GM06990 (cell line): ENCODE measurements around the gene CDKN2AIP.
"Not testable (repeated sequence)": the region's sequence is repeated elsewhere in the genome, so short reads cannot be mapped to it uniquely, and the experiment has no call there.

Experiments
- DNase-seq: peaks from one replicate; pipeline ENCODE4 v3.0.0-alpha.2; 2011; ENCODE audit not compliant: insufficient read length; ENCODE audit errors: extremely low read depth
- H3K27me3 ChIP-seq: replicated peaks from 2 replicates; pipeline ENCODE4 v1.6.0; 2011; ENCODE audit warnings: low read length; ENCODE audit not compliant: control insufficient read depth, insufficient read depth
- H3K36me3 ChIP-seq: 2 replicates; pipeline ENCODE4 v1.5.1; 2011; ENCODE audit warnings: low read length; ENCODE audit not compliant: control insufficient read depth, insufficient read depth
- H3K4me3 ChIP-seq: replicated peaks from 2 replicates; pipeline ENCODE4 v1.5.1; 2011; ENCODE audit warnings: low read depth, mild to moderate bottlenecking, control low read depth, low read length
- TF ChIP-seq, protein P1 (sequence below): IDR thresholded peaks from 2 replicates; pipeline ENCODE4 v1.5.1; 2011; ENCODE audit warnings: low read length, control low read depth, mild to moderate bottlenecking, inconsistent platforms; ENCODE audit not compliant: insufficient read depth, poor library complexity, severe bottlenecking

Gene CDKN2AIP

DNA sequence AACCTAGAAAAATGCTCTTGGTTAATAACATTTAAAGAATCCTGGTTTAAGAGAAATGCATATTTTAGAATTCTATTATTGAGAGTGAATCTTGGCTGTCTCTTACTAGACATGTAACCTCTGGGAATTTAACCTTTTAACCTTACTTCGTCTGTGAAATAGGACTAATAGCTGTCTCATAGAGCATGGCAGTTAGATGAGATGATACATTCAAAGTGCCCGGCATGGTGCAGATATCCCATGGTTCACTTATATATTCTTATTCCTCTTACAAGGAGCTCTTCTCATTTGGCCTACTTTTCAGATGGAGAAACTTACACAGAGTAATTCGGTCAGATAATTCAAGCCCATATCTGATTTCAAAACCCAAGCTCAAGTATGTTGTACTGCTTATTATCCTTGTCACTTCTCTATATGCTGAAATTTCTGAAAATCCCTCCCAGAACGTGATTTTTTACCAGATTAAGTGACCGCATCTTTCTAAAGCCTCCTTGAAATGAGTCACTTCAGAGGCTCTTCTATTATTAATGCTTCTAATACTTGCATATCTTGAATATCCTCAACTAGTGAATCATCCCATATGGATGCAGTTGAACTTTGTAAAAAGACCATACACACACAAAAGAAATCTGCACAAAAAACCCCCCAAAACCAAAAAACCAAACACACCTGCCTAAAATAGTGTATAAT lies 4.9 kb downstream of the CDKN2AIP start:
- H3K36me3 ChIP-seq = peaks cover 15% of the 10 kb centered on the region
- H3K27me3 ChIP-seq = no peaks in the 10 kb centered on the region
- DNase-seq = no peak
- TF ChIP-seq, protein P1, sequence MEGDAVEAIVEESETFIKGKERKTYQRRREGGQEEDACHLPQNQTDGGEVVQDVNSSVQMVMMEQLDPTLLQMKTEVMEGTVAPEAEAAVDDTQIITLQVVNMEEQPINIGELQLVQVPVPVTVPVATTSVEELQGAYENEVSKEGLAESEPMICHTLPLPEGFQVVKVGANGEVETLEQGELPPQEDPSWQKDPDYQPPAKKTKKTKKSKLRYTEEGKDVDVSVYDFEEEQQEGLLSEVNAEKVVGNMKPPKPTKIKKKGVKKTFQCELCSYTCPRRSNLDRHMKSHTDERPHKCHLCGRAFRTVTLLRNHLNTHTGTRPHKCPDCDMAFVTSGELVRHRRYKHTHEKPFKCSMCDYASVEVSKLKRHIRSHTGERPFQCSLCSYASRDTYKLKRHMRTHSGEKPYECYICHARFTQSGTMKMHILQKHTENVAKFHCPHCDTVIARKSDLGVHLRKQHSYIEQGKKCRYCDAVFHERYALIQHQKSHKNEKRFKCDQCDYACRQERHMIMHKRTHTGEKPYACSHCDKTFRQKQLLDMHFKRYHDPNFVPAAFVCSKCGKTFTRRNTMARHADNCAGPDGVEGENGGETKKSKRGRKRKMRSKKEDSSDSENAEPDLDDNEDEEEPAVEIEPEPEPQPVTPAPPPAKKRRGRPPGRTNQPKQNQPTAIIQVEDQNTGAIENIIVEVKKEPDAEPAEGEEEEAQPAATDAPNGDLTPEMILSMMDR = no peak
- no peak overlapping the region for H3K4me3 ChIP-seq

DNA sequence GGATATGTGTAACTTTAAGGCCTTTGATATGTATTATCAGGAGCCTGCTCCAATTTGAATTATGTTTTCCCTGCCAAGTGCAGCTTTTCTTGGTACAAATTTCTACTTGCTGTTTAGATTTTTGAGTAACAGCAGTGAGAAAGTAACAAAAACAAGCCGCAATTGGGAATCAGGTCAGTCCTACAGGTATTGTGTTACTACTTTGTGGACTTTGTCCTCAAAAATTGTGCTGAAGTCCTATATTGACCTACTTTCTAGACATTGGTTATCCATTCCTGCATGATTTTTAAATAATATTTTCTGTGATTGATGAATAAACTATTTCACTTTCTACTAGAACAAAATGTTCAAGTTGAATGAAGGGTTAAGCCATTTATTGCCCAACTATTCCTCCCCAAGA lies 5.7 kb downstream of the CDKN2AIP start:
- no peaks in the 10 kb centered on the region for H3K27me3 ChIP-seq
- no peak overlapping the region for H3K4me3 ChIP-seq
- H3K36me3 ChIP-seq = peaks cover 15% of the 10 kb centered on the region
- DNase-seq = no peak
- TF ChIP-seq, protein P1 = no peak

DNA sequence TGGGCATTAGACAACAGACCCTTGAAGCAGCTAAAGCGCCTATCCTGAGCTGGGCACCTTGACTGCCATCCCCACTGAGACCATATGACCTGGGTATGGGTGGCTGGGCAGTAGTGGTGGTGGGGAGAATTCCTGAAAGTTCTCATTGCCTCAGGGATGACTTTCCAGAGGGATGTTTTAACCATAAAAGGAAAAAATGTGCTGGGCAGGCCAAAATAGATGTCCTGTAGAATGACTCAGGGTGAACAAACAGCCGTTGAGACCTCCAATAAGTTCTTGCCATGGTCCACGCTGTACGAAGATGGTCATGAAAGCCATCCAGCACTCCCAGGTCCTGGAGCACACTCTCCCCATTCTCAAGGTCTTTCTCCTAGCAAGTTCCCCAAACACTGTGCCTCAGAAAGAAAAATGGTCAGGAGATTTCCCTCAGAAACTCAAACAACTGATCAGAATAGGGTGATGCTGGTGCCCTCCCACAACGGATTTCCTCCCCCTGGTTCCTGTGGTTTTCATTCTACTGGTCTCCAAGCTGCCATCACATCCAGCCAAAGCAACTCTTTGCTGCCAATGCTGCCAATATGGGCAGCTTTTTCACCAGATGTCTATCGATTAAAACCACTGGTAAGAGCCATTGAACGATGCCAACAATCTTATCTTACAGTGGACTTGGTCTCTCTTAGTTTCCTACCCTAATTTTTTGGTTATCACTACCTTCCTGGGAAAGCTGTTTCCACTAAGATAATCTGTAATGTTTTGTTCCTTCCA lies 11.2 kb downstream of the CDKN2AIP start:
- no peak for DNase-seq
- TF ChIP-seq, protein P1 = no peak
- H3K36me3 ChIP-seq = peaks cover 2% of the 10 kb centered on the region; the same call in 1 of the 2 replicates
- H3K27me3 ChIP-seq = no peaks in the 10 kb centered on the region
- H3K4me3 ChIP-seq = no peak overlapping the region

DNA sequence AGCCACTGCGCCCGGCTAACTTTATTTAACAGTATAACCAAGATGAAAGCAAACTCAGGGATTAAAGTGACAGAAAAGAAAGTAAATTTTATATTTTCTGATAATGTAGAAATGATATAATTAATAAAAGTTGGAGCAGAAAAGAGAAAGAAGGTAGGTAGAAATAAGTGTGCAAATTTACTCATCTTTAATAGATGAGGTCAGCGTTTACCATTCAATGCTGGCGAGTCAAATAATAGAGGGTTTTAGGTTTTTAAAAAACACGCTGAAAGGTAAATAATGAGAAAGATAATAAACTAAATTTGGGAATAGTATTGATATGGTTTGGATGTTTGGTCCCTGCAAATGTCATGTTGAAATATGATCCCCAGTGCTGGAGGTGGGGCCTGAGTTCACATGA lies 13.6 kb downstream of the CDKN2AIP start:
- Histone ChIP-seq H3K4me3 (no peak overlapping the region), H3K27me3 (no peaks in the 10 kb centered on the region), H3K36me3 (no peaks in the 10 kb centered on the region; the same call in 1 of the 2 replicates)
- no peak for DNase-seq
- TF ChIP-seq, protein P1 = no peak

DNA sequence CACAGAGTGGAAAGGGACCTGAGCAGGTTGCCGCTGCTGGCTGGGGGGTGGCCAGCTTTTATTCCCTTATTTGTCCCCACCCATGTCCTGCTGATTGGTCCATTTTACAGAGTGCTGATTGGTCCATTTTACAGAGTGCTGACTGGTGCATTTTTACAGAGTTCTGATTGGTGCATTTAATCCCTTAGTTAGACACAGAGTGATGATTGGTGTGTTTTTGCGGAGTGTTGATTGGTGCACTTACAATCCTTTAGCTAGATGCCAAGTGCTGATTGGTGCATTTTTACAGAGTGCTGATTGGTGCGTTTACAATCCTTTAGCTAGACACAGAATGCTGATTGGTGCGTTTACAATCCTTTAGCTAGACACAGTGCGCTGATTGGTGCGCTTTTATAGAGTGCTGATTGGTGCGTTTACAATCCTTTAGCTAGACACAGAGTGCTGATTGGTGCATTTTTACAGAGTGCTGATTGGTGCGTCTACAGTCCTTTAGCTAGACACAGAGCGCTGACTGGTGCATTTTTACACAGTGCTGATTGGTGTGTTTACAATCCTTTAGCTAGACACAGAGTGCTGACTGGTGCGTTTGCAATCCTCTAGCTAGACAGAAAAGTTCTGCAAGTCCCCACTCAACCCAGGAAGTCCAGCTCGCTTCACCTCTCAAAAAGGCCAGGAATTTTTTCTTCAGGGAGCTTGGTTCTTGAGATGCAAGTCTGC lies 19.6 kb downstream of the CDKN2AIP start:
- not testable (repeated sequence) for H3K27me3 ChIP-seq, H3K36me3 ChIP-seq, H3K4me3 ChIP-seq, DNase-seq

DNA sequence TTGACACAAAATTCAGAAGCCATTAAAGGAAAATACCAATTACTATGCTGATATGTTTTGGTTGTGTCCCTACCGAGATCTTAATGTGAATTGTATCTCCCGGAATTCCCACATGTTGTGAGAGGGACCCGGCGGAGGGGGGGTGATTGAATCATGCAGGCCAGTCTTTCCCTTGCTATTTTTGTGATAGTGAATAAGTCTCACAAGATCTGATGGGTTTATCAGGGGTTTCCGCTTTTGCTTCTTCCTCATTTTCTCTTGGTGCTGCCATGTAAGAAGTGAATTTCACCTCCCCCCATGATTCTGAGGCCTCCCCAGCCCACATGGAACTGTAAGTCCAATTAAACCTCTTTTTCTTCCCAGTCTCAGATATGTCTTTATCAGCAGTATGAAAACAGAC lies 21.4 kb downstream of the CDKN2AIP start:
- not testable (repeated sequence) for H3K4me3 ChIP-seq, H3K27me3 ChIP-seq, DNase-seq, H3K36me3 ChIP-seq
